Measurements from ENCODE around the gene EPB41. TPM values are rescaled to one million over a fixed set of nuclear protein-coding genes. Genes with fewer than 3 reads are reported as not detected.
A peak's percentile ranks its signal among the peaks of the same experiment; 100 is the strongest.

Gene EPB41
- 100 to 1,000 TPM; 151 to 196 (median 172) TPM for total RNA-seq
- total RNA-seq (2013) = 220 TPM

DNA sequence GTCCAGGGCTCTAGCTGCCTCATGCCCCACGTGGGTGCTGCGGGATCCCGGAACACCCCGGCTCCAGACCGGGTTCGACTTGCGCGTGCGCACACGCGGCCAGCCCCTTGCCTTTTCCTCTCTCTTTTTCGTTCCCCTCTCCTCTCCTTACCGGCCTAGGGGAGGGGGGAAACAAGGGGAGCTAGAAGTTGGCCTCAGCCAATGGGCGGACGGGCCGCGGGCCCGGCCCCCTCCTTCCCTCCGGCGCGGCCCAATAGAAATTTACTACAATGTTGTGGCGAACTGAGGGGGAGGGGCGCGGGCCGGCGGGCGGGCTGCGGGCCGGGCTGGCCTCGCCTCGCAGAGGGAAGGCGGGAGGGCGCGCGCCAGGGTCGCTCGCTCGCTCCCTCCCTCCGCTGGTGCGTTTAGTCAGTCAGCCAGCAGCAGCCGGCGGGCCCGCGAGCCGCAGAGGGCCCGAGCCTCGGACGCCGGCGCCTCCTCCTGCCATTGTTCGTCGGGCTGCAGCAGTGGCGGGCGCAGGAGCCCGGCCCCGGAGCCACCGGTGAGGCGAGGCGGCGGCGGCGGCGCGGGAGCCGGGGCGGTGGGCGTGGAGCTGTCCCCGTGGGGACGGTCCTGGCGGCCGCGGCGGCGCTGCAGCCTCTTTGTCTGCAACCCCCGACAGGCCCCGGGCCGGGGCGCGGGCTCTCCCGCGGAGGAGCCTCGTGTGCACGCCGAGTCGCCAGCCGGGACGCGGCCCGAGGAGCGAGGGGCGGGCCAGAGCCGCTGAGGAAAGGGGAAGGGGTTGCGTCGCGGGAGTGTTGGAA lies at the start of gene EPB41:
Gene EPB41, plus strand, starts transcription at position 342 of the 803 bp plus-strand sequence. CDS start 72,869 bp downstream, outside the sequence.
- peak within 1 kb of the TSS; percentile 97 for H3K4me3 ChIP-seq (ENCODE audit: low read length)
- H3K4me1 ChIP-seq (ENCODE audit: control insufficient read depth, insufficient read depth, low read length) = peaks cover 36% of the 10 kb centered on the region
- no peaks in the 10 kb centered on the region for H3K36me3 ChIP-seq (ENCODE audit: control insufficient read depth, insufficient read depth, low read length)
- intact Hi-C loops (cut with micrococcal nuclease) = loop anchor here (1.0 kb wide), 2 partner anchors 13 to 29 kb away; no protein-coding TSS in a partner anchor
- Mint-ChIP-seq H3K4me3 (peak within 1 kb of the TSS; percentile 93), H3K27ac (peak within 1 kb of the TSS; percentile 86 to 90), H3K9me3 (no peaks in the 10 kb centered on the region), H3K36me3 (no peaks in the 10 kb centered on the region), H3K27me3 (ENCODE audit: low read depth in 2 of 2) (no peaks in the 10 kb centered on the region), H3K4me1 (peaks cover 44 to 47% of the 10 kb centered on the region in 2 donors)
- TF ChIP-seq, protein P1, sequence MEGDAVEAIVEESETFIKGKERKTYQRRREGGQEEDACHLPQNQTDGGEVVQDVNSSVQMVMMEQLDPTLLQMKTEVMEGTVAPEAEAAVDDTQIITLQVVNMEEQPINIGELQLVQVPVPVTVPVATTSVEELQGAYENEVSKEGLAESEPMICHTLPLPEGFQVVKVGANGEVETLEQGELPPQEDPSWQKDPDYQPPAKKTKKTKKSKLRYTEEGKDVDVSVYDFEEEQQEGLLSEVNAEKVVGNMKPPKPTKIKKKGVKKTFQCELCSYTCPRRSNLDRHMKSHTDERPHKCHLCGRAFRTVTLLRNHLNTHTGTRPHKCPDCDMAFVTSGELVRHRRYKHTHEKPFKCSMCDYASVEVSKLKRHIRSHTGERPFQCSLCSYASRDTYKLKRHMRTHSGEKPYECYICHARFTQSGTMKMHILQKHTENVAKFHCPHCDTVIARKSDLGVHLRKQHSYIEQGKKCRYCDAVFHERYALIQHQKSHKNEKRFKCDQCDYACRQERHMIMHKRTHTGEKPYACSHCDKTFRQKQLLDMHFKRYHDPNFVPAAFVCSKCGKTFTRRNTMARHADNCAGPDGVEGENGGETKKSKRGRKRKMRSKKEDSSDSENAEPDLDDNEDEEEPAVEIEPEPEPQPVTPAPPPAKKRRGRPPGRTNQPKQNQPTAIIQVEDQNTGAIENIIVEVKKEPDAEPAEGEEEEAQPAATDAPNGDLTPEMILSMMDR (IDR thresholded peaks at IDR 0.05) = no peak
- H3K27ac ChIP-seq (ENCODE audit: low read length) = peak within 1 kb of the TSS; percentile 64
- H3K9me3 ChIP-seq (ENCODE audit: control insufficient read depth, insufficient read depth, low read length) = no peaks in the 10 kb centered on the region
- DNase-seq = peak; percentile 89 to 93
- ATAC-seq = peak; percentile 89 to 95 (median 91)
- no peaks in the 10 kb centered on the region for H3K27me3 ChIP-seq (ENCODE audit: control insufficient read depth, insufficient read depth, low read length)
- under 1% methylated on average over 82 of the region's 95 CpGs for WGBS (ENCODE audit: insufficient coverage)

DNA sequence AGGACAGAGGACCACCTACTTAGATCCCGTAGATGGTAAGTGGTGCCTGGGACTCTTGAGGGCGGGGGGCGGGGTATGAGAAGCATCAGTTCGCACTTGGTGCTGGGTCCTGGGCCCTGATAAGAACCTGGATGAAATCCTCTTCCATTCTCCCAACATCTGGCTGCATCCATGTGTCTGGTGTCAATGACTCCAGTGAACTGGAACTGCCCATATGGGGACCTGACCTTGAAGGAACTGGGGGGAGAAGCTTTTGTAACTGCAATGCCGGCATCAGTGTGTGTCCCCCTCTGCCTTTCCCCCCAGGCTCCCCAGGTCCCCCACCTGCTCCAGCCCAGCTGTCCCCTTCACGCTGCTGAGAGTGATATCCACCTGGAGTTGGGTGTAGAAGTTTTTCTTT lies 49.7 kb upstream of the EPB41 start:
- no peak for DNase-seq
- TF ChIP-seq, protein P1 (IDR thresholded peaks at IDR 0.05) = no peak
- H3K4me1 Mint-ChIP-seq = no peaks in the 10 kb centered on the region
- H3K36me3 Mint-ChIP-seq = no peaks in the 10 kb centered on the region
- intact Hi-C loops (cut with micrococcal nuclease) = no loop called here
- H3K9me3 Mint-ChIP-seq = no peaks in the 10 kb centered on the region
- H3K4me1 ChIP-seq (ENCODE audit: control insufficient read depth, insufficient read depth, low read length) = no peaks in the 10 kb centered on the region
- no peak for ATAC-seq
- H3K4me3 ChIP-seq (ENCODE audit: low read length) = no peak overlapping the region
- no peaks in the 10 kb centered on the region for H3K9me3 ChIP-seq (ENCODE audit: control insufficient read depth, insufficient read depth, low read length)
- WGBS (ENCODE audit: insufficient coverage) = 90% methylated on average over 5 of the region's 6 CpGs
- peaks cover 8 to 10% of the 10 kb centered on the region in 2 donors for H3K27me3 Mint-ChIP-seq (ENCODE audit: low read depth in 2 of 2)
- no peaks in the 10 kb centered on the region for H3K27me3 ChIP-seq (ENCODE audit: control insufficient read depth, insufficient read depth, low read length)
- H3K4me3 Mint-ChIP-seq = no peak overlapping the region
- H3K27ac Mint-ChIP-seq = no peak overlapping the region
- no peaks in the 10 kb centered on the region for H3K36me3 ChIP-seq (ENCODE audit: control insufficient read depth, insufficient read depth, low read length)
- H3K27ac ChIP-seq (ENCODE audit: low read length) = no peak overlapping the region

DNA sequence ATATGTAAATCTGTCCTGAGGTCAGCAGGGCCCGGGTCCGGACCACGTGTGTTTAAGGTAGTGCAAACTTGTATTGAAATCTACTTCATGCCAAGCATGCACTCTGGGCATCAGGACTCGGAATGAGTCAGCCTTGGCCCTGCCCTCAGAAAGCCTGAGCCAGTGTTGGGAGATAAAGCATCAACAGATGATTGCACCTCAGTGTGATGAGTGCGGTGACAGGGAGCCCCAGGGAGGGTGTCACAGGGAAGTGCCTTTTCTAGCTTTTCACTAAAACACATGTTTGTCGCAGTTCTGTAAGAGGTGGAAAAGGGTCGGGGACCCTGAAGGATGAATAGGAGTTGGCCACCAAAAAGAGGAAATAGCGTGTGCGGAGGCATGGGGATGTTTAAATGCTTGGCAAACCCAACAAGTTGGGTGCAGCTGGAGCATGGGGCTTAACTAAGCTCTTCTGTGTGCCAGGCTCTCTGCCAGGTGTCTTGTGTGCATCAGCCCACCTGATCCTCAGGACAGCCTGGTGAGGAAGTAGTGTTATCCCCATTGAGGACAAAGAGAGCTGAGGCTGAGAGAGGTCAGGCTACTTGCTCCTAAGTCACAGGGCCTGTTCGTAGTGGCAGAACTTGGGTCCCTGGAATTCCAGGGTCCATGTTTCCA lies 48.2 kb upstream of the EPB41 start:
- H3K4me1 ChIP-seq (ENCODE audit: control insufficient read depth, insufficient read depth, low read length) = no peaks in the 10 kb centered on the region
- H3K27me3 Mint-ChIP-seq (ENCODE audit: low read depth in 2 of 2) = peaks cover 8 to 10% of the 10 kb centered on the region in 2 donors
- 81% methylated on average over 10 of the region's 10 CpGs for WGBS (ENCODE audit: insufficient coverage)
- no peaks in the 10 kb centered on the region for H3K36me3 Mint-ChIP-seq
- H3K4me3 ChIP-seq (ENCODE audit: low read length) = no peak overlapping the region
- no peak for DNase-seq
- H3K27ac ChIP-seq (ENCODE audit: low read length) = no peak overlapping the region
- no peaks in the 10 kb centered on the region for H3K27me3 ChIP-seq (ENCODE audit: control insufficient read depth, insufficient read depth, low read length)
- TF ChIP-seq, protein P1 (IDR thresholded peaks at IDR 0.05) = no peak
- no peak overlapping the region for H3K4me3 Mint-ChIP-seq
- intact Hi-C loops (cut with micrococcal nuclease) = no loop called here
- H3K36me3 ChIP-seq (ENCODE audit: control insufficient read depth, insufficient read depth, low read length) = no peaks in the 10 kb centered on the region
- no peaks in the 10 kb centered on the region for H3K4me1 Mint-ChIP-seq
- H3K27ac Mint-ChIP-seq = no peak overlapping the region
- no peaks in the 10 kb centered on the region for H3K9me3 Mint-ChIP-seq
- H3K9me3 ChIP-seq (ENCODE audit: control insufficient read depth, insufficient read depth, low read length) = no peaks in the 10 kb centered on the region
- ATAC-seq = no peak
